GM10266 (cell line): ENCODE data around the gene FBLN1.
"Not testable (repeated sequence)": the region's sequence is repeated elsewhere in the genome, so short reads cannot be mapped to it uniquely, and the experiment has no call there.

ENCODE experiments used
- DNase-seq: peaks from one replicate; pipeline ENCODE4 v3.0.0; 2012; ENCODE audit errors: extremely low spot score
- CTCF ChIP-seq: IDR thresholded peaks from 2 replicates; pipeline ENCODE4 v1.5.1; 2012; ENCODE audit warnings: mild to moderate bottlenecking, low read depth; ENCODE audit not compliant: control insufficient read depth, insufficient read depth; ENCODE audit errors: missing control alignments

Gene FBLN1

GRCh38 chr22:45612940-45613339 is 110.3 kb downstream of the FBLN1 start:
- no peak for DNase-seq

GRCh38 chr22:45615364-45615763 is 112.7 kb downstream of the FBLN1 start:
- no peak for DNase-seq
- TF ChIP-seq CTCF: no peak

More at GRCh38 chr22:45612940-45613339, 110.3 kb downstream of the FBLN1 start:
- no peak for TF ChIP-seq CTCF

GRCh38 chr22:45616432-45616831 is 113.7 kb downstream of the FBLN1 start:
- TF ChIP-seq CTCF: no peak
- no peak for DNase-seq

- no peak for TF ChIP-seq CTCF
- DNase-seq: no peak
These were observed 115.3 kb downstream of the FBLN1 start for GRCh38 chr22:45617948-45618347.

GRCh38 chr22:45620706-45621105 is 118.0 kb downstream of the FBLN1 start:
- no peak for TF ChIP-seq CTCF
- DNase-seq: no peak

- DNase-seq: no peak
These were observed 119.3 kb downstream of the FBLN1 start for GRCh38 chr22:45621836-45622600.

GRCh38 chr22:45623464-45624145 is 120.9 kb downstream of the FBLN1 start:
- DNase-seq: not testable (repeated sequence)

More at GRCh38 chr22:45621836-45622600, 119.3 kb downstream of the FBLN1 start:
- TF ChIP-seq CTCF: no peak
